NCI-H1092 treated with DMSO at 0.1 percent for 48 hours (cell line): ENCODE data around the gene UNC5B.

ENCODE experiments used
- DNase-seq: peaks from one replicate; lab custom pipeline; 2025; lab: John Stamatoyannopoulos, UW

The UNC5B gene

DNA sequence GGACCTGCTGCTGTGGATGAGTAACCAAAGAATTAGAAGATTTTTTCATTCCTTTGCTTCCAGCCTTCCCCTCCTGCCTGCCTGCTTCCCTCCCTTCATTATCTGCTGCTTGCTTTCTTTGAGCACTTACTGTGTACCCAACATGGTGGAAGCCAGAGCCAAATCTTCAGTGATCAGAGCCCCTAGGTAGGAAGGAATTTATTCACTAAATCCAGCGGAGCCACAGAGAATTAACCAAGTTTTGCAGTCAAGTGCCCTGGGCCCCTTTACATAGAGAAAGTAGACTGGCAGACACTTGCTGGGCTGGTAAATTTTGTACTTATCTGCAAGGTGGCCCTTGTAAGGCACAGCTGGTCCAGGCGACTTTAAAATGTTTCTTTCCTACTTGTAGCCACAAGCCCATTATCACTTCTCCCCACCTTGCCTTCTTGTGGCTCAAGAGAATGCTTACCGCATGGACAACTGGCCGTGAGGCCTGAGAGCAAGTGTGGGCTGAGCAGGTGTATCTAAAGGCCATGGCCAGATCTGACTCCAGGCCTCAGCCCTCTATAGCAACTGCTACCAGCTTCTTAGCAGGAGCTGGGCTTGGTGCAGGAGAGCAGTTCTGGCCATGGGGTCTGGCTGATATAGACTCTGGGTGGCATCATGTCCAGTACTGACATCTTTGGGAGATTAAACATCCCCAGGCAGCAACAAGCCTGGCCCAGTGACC lies 11.1 kb downstream of the UNC5B start:
- DNase-seq, result no peak

DNA sequence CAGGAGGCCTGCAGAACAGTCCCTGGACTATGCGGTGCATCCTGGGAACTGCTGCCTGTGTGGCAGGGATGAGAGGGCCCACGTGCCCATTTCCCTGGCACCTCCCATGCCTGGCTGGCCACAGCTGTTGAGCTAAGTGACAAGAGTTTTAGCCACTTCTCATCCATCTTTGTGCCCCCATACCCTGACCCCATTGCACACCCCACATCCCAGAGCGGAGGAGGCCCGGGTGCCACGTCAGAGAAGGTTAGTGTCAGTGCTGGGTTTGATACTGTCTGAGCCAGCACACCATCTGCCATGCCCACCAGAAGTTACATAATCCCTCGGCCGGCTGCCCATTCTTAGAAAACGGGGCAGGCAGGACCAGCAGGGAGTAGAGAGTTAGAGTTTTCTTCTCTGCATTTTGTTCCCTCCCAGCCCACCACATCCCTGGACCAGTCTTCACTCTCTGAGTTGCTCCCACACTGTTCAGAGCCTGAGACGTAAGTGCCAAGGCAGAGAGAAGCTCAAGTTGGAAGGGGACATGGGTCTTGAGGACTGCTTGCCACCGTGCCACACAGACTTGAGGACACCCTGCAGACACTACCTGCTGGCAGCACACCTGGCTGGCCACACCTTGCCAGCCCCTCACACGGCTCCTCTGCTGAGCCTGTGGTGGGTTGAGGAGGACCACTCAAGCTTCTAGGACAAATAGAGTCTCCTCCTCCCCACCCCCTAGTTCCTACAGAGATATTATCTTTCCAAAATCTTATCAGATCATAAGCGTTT lies 13.1 kb downstream of the UNC5B start:
- DNase-seq, result no peak

DNA sequence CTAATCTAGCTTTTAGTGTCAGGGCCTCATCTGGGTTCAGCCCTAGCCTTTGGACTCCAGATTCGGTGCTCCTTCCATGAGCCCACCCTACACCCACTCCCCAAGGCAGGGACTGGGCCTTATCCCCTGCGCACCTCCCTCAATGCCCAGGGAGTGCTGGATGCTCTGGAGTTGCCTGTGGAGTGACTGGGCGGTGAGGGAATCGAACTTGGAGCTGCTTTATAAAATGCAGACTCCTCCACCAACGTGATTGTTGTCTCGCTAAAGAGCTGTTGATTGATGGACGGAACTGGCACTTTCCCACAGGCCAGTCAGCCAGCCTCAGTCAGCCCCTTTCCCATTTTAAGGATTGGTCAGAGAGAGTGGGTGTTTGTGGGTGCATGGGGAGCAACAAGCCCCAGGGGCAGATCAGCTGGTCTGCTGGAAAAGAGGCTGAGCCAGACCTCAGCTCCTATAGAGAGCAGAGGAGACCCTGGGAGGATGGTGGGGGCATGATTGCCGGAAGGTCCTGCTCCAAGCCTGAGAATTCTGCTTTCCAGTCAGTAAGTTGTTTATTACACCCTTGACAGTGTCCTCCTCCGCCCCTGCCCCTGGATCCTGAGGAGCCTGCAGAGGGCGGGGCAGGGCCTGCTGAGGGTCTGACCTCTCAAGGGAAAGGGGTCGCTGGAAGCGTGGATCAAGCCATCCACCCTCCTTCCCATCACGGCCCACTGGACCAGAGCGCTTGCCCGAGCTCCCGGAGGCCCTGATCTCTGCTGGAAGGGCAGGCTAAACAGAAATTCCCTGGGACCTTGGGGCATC lies 16.7 kb downstream of the UNC5B start:
- DNase-seq, result no peak

DNA sequence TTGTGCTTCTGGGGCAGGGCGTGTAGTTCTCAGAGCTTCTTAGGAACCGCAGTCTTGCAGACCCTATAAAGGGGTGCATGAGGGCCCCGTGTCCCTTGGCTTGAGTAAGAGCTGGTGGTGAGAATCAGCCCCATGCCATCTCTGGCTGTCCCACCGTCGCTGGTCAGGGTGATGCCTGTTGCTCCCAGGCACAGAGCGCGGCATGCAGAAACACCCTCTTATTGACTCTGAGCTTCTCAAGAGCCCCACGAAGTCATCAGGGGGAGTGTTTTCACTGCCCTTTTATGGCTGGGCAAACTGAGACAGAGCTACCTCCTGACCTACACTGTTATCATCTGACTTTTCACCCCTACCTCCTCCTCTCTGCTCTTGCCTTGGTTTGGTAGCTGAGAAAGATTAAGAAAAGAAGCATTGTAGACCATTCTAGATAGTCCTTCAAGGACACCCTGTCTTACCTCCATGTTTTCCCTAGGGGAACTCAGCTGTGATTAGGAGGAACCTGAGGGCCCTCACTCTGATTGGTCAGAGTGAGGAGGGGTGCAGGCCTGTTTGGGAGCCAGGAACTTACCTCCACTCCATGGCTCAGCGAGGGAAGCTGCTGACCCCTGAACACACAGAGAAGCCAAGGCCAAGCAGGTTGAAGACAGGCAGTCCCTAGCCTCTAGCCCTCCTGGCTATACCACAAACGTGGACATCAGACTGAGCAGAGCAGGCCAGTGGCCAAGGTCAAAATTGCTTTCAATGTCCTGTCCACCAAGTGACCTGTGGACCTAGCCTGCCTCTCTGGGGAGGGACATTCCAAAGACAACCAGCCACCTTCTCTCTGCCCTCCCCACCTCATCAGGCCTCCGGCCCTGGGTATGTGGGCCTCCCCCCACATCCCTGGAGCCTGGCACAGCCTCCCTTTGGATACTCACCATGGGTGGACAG lies 17.6 kb downstream of the UNC5B start:
- DNase-seq, result no peak

DNA sequence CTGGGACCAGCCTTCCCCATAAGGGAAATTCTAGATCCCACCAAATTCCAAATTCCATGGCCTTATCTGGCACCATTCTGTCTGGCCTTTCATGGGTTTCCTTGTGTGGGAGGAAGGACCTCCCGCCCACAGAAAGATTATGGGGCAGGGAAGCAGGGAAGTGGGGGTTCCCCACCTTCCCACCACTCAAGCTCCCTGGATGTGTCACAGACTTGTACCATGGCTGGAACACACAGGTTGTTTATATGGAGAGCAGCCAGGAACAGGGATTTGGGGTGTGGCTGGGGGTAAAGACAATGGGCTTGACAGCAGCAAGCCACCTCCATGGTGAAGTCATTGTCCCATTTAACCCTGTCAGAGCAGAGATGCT lies 18.3 kb downstream of the UNC5B start:
- no peak for DNase-seq

DNA sequence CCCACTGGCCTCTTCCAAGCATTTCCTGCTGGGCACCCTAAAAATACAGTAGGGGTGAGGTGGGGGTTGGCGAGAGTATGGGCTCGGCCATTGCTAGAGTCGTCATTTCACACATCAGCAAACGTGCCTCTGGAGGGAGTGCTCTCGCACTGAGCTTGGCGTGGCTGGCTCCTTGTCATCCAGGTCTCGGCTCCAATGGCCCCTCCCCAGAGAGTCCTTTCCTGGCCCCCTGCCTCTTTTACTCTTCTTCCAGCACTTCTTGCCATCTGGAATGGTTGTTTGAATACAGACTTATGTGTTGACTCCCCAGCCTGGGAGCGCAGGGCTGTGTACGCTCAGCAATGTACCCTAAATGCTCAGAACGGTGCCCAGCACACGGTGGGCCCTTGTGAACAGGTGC lies 18.8 kb downstream of the UNC5B start:
- DNase-seq, result no peak

DNA sequence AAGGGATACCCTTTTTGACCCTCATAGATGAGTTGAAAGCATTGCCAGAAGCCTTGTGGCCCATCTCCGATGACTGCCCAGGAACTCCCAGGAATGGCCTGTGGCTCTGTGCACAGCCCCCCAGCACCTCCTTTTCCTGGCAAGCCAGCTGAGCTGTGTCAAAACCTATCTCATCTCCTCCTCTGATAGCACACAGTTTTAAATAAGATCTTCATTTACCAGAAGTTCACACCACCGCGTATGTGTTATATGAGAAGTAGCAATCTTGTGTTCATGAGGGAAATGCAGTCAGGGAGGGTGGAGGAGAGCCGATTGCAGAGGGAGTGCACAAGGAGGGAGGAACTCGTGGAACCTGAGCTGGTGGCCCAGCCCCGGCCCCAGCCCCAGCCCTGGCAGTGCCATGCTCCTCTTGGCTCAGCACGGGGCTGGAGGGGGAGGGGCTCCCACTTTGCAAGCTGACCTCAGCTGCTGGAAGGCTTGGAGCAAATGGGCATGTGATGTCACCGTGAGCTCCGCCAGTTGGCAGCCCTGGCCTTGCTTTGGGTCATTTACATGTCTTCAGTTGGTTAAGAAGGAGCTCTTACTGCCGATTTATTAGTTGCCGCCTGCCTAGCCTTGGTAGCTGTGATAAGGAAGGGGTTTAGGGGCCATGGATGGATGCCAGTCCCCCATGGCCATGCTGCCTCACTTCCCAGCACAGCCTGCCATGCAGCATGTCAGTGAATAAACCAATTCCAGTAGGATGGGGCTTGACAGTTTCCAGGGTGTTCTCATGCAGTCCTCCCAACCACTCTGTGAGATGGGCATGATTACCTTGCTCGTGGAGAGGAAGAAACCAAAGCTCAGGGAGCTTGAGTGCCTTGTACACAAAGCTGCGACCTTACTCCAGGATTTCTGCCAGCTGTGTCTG lies 20.0 kb downstream of the UNC5B start:
- peak; percentile 55 for DNase-seq

- DNase-seq, result no peak
Observed at GRCh38 chr10:71233482-71233892, 21.1 kb downstream of the UNC5B start.

DNA sequence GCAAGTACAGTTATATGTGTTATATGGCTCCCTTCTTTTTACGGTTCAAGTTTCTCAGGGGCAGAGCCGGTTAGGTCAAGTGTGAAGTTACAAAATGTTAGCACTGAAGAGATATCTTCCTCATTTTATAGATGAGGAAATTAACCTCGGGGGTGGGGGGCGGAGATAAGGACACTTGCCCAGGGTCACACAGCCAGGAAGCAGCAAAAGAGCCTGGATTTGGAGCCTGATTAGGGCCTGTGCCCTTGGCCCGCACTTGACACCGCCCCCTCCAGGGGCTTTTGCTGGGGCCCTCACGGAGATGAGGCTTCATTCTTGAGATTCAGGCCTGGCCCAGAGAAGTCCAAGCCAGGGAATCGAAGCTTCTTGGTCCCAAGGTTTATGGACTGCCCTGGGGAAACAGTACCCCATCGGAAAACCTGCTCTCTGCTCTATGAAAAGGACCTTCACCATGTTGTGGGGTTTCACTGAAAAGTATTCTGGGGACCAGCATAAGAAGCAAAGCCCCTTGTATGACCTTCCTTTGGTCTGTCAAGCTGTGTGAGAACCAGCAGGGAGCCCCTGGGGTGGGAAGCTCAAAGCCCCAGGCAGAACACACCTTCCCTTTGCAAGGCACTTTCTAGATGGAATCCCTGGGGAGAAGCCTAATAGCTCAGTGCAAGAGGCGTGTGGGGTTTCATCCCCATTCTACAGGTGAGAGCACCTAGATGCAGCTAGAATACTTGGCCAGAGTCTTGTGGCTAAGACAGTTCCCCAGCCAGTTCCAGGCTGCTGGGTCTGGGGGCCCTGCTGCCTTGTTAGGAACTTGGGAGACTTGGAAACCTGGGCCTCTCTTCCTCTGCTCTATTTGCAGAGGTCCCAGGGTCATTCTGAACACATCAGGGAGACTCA lies 21.9 kb downstream of the UNC5B start:
- no peak for DNase-seq

- DNase-seq, result no peak
Observed at GRCh38 chr10:71234970-71235685, 22.8 kb downstream of the UNC5B start.

GRCh38 chr10:71235808-71236207 lies 23.4 kb downstream of the UNC5B start:
- DNase-seq, result no peak

GRCh38 chr10:71236286-71236685 lies 23.9 kb downstream of the UNC5B start:
- DNase-seq, result no peak

- DNase-seq, result no peak
Observed at GRCh38 chr10:71236822-71237682, 24.7 kb downstream of the UNC5B start.

GRCh38 chr10:71237843-71238623 lies 25.7 kb downstream of the UNC5B start:
- DNase-seq, result no peak

DNA sequence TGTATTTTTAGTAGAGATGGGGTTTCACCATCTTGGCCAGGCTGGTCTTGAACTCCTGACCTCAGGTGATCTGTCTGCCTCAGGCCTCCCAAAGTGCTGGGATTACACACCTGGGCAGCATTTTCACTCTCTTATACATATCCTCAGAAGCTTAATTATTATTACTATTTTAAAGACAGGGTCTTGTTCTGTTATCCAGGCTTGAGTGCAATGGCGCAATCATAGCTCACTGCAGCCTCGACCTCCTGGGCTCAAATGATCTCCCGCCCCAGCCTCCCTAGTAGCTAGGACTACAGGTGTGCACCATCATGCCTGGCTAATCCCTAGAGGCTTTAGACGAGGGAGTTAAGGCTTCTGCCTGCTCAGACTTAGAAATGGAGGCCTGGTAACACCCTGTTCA lies 26.3 kb downstream of the UNC5B start:
- DNase-seq, result no peak

DNA sequence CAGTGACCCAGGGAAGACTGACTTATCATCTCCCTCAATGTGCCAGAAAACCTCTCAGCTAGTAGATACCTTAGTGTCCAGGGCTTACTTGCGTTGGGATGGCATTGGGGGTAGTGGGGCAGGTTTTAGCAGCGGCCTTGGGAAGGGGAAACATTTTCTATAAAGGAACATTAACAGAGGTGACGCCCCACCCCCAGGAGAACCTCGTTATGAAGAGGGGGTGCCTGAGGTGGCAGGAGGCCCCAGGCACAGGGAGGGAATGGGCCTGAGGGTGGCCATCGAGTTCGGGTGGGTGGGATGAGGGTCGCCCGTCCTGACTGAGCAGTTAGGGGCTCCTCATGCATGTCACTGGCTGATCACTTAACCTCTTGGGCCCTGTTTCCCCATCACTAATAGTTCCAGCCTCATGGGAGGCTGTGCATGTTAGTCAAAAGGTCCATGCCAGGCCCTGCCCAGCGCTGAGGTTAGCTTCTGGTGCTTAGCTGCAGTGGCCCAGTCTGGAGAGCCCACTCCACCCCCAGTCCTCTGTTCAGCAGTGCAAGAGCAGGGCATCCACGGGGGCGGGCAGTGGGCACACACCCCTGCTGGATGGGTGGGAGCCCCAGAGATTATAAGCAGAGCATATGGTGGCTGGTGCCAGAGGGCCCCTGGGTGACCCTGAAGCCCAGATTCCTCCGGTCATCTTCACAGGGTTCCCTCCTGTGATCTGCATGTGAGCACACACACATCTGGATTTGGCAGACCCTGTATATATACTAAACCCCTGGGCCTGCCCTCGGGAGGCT lies 27.0 kb downstream of the UNC5B start:
- no peak for DNase-seq
